MCF 10A (cell line): Measurements from ENCODE around the gene C1orf35. TPM values are rescaled to one million over a fixed set of nuclear protein-coding genes. Genes with fewer than 3 reads are reported as not detected.

ENCODE experiments used
- BruUV-seq: library from RNA; stranded (reverse); fragments of 400-500 nt; replicated peaks from 2 replicates; lab custom pipeline; 2021; lab: Mats Ljungman, UMichigan
- CTCF ChIA-PET: fragments of 300-600 bp; sonication (Branson Sonifier 250); formaldehyde crosslinking; extraction: SDS; loops from one replicate; lab custom pipeline; 2021; ENCODE audit warnings: antibody characterized with exemption, inconsistent platforms; lab: Yijun Ruan, JAX
- POLR2A ChIA-PET: fragments of 300-600, 350-650 bp; sonication (Branson Sonifier 250); formaldehyde crosslinking; extraction: SDS; loops from one replicate; lab custom pipeline; 2020; ENCODE audit warnings: antibody characterized with exemption, inconsistent platforms; lab: Yijun Ruan, JAX
- DNase-seq: peaks from one replicate; pipeline ENCODE4 v3.0.0-alpha.2; 2018; ENCODE audit not compliant: unreplicated experiment
- H3K27ac Mint-ChIP-seq: one replicate; pipeline ENCODE4 v1.8.0; 2022; ENCODE audit warnings: mild to moderate bottlenecking, low read depth, mixed read lengths; ENCODE audit not compliant: unreplicated experiment
- H3K27me3 Mint-ChIP-seq: one replicate; pipeline ENCODE4 v1.8.0; 2022; ENCODE audit warnings: mixed read lengths; ENCODE audit not compliant: insufficient read depth, unreplicated experiment
- H3K36me3 Mint-ChIP-seq: one replicate; pipeline ENCODE4 v1.8.0; 2022; ENCODE audit warnings: mild to moderate bottlenecking, moderate library complexity, mixed read lengths; ENCODE audit not compliant: insufficient read depth, unreplicated experiment
- H3K4me1 Mint-ChIP-seq: one replicate; pipeline ENCODE4 v1.8.0; 2022; ENCODE audit warnings: mixed read lengths; ENCODE audit not compliant: insufficient read depth, unreplicated experiment
- H3K4me3 Mint-ChIP-seq: one replicate; pipeline ENCODE4 v1.8.0; 2022; ENCODE audit warnings: mild to moderate bottlenecking, moderate library complexity, mixed read lengths; ENCODE audit not compliant: unreplicated experiment
- H3K9me3 Mint-ChIP-seq: one replicate; pipeline ENCODE4 v1.8.0; 2022; ENCODE audit warnings: mixed read lengths; ENCODE audit not compliant: unreplicated experiment
- CTCF ChIP-seq: fragments of 200-600 bp; IDR thresholded peaks from one replicate; pipeline ENCODE4 v1.8.0; 2022; ENCODE audit warnings: antibody characterized with exemption, mild to moderate bottlenecking; ENCODE audit not compliant: unreplicated experiment
- intact Hi-C: fragments of 100-400 bp; cut with micrococcal nuclease; formaldehyde crosslinking; loops from 2 replicates; pipeline ENCODE4 v1.14.1; 2022
- total RNA-seq: library from RNA; stranded (reverse); gene quantifications from 2 replicates; pipeline ENCODE4 v1.2.3, GENCODE V29; 2022

Gene C1orf35
- total RNA-seq, 1 experiment from 2014 or later = 49.2 TPM

GRCh38 chr1:228074954-228075730, 28.0 kb downstream of the C1orf35 start:
- TF ChIP-seq CTCF = no peak
- CTCF ChIA-PET = interaction anchor here (0.6 to 3.2 kb wide), 10 partner anchors 58 to 1455 kb away, joined by 3 to 37 read pairs (median 4); no protein-coding TSS in a partner anchor
- no peak overlapping the region for H3K4me3 Mint-ChIP-seq
- intact Hi-C loops = loop anchor here (1.0 to 5.0 kb wide), 4 partner anchors 71 to 313 kb away; no protein-coding TSS in a partner anchor
- H3K27me3 Mint-ChIP-seq = no peaks in the 10 kb centered on the region
- BruUV-seq = no TSS peak
- peaks cover 6% of the 10 kb centered on the region for H3K36me3 Mint-ChIP-seq
- peaks cover 11% of the 10 kb centered on the region for H3K4me1 Mint-ChIP-seq
- no peak overlapping the region for H3K27ac Mint-ChIP-seq
- DNase-seq = no peak
- H3K9me3 Mint-ChIP-seq = no peaks in the 10 kb centered on the region
- POLR2A ChIA-PET = interaction anchor here (1.3 to 2.2 kb wide), 2 partner anchors 61 to 76 kb away, joined by 3 to 6 read pairs; no protein-coding TSS in a partner anchor

- CTCF ChIA-PET = interaction anchor here (0.6 to 3.2 kb wide), 14 partner anchors 57 to 1456 kb away, joined by 3 to 37 read pairs (median 3); no protein-coding TSS in a partner anchor
- H3K27ac Mint-ChIP-seq = no peak overlapping the region
- BruUV-seq = no TSS peak
These were observed 29.1 kb downstream of the C1orf35 start for GRCh38 chr1:228073857-228074545.

GRCh38 chr1:228073061-228073856, 29.9 kb downstream of the C1orf35 start:
- DNase-seq = no peak
- H3K4me3 Mint-ChIP-seq = no peak overlapping the region
- ChIA-PET POLR2A (interaction anchor here (0.6 to 1.2 kb wide), 7 partner anchors 9 to 589 kb away, joined by 3 to 19 read pairs (median 3); partner anchors contain the start of gene ARF1), CTCF (interaction anchor here (0.6 to 3.2 kb wide), 8 partner anchors 18 to 1265 kb away, joined by 3 to 37 read pairs (median 4); no protein-coding TSS in a partner anchor)
- intact Hi-C loops = loop anchor here (5.0 kb wide), 2 partner anchors 266 to 311 kb away; no protein-coding TSS in a partner anchor
- peaks cover 10% of the 10 kb centered on the region for H3K27me3 Mint-ChIP-seq
- no TSS peak for BruUV-seq
- no peaks in the 10 kb centered on the region for H3K9me3 Mint-ChIP-seq
- H3K4me1 Mint-ChIP-seq = peaks cover 5% of the 10 kb centered on the region
- no peak for TF ChIP-seq CTCF
- peaks cover 6% of the 10 kb centered on the region for H3K36me3 Mint-ChIP-seq
- no peak overlapping the region for H3K27ac Mint-ChIP-seq

More at GRCh38 chr1:228073857-228074545, 29.1 kb downstream of the C1orf35 start:
- TF ChIP-seq CTCF = peak; percentile 77
- peak; percentile 74 for DNase-seq
- Mint-ChIP-seq H3K4me3 (no peak overlapping the region), H3K27me3 (peaks cover 2% of the 10 kb centered on the region), H3K36me3 (peaks cover 6% of the 10 kb centered on the region), H3K9me3 (no peaks in the 10 kb centered on the region), H3K4me1 (peaks cover 11% of the 10 kb centered on the region)
- intact Hi-C loops = loop anchor here (1.0 to 5.0 kb wide), 4 partner anchors 70 to 312 kb away; no protein-coding TSS in a partner anchor
- POLR2A ChIA-PET = interaction anchor here (0.6 to 1.2 kb wide), 7 partner anchors 8 to 268 kb away, joined by 3 to 19 read pairs (median 3); partner anchors contain the start of gene ARF1
